NCI-H2107 treated with DMSO at 0.1 percent for 48 hours (cell line): ENCODE results near the gene ITGB3.

Experiments used
- DNase-seq: peaks from one replicate; lab custom pipeline; 2025; ENCODE audit not compliant: unreplicated experiment; lab: John Stamatoyannopoulos, UW

The ITGB3 gene

GRCh38 chr17:47325176-47325575 lies 71.5 kb downstream of the ITGB3 start:
- DNase-seq, result no peak

- DNase-seq, result no peak
These were observed 76.9 kb downstream of the ITGB3 start for GRCh38 chr17:47330548-47330947.

- DNase-seq, result no peak
These were observed 78.7 kb downstream of the ITGB3 start for GRCh38 chr17:47332287-47332686.

- no peak for DNase-seq
These were observed 81.7 kb downstream of the ITGB3 start for GRCh38 chr17:47335101-47335936.

- DNase-seq, result no peak
These were observed 84.4 kb downstream of the ITGB3 start for GRCh38 chr17:47338026-47338425.

- DNase-seq, result no peak
These were observed 99.2 kb downstream of the ITGB3 start for GRCh38 chr17:47352848-47353247.

- DNase-seq, result no peak
These were observed 105.0 kb downstream of the ITGB3 start for GRCh38 chr17:47358652-47359051.
